Activated naive CD8-positive, alpha-beta T cell treated with anti-CD3 and anti-CD28 coated beads for 36 hours (primary cell): ENCODE measurements around the gene TTC28. TPM values are rescaled to one million over a fixed set of nuclear protein-coding genes. Genes with fewer than 3 reads are reported as not detected.
"Not testable (repeated sequence)": the region's sequence is repeated elsewhere in the genome, so short reads cannot be mapped to it uniquely, and the experiment has no call there.

ENCODE experiments used
- DNase-seq: peaks from one replicate; pipeline ENCODE4 v3.0.0; 2021
- H3K27ac Mint-ChIP-seq: one replicate; pipeline ENCODE4 v1.8.0; 2022; ENCODE audit warnings: mild to moderate bottlenecking, moderate library complexity, mixed read lengths
- H3K27me3 Mint-ChIP-seq: one replicate; pipeline ENCODE4 v1.8.0; 2022; ENCODE audit warnings: mild to moderate bottlenecking, mixed read lengths
- H3K36me3 Mint-ChIP-seq: one replicate; pipeline ENCODE4 v1.8.0; 2021; ENCODE audit warnings: mild to moderate bottlenecking, mixed read lengths
- H3K4me1 Mint-ChIP-seq: one replicate; pipeline ENCODE4 v1.8.0; 2021; ENCODE audit warnings: mixed read lengths
- H3K4me3 Mint-ChIP-seq: one replicate; pipeline ENCODE4 v1.8.0; 2022; ENCODE audit warnings: mild to moderate bottlenecking, moderate library complexity, mixed read lengths
- H3K9me3 Mint-ChIP-seq: one replicate; pipeline ENCODE4 v1.8.0; 2022; ENCODE audit warnings: mixed read lengths
- total RNA-seq, 2 experiments: library from RNA; stranded (reverse); gene quantifications; one replicate each; pipeline ENCODE4 v1.2.3, GENCODE V29; 2021

The TTC28 gene
- total RNA-seq, 2 experiments from 2014 or later = 1.0 to 1.9 TPM

DNA sequence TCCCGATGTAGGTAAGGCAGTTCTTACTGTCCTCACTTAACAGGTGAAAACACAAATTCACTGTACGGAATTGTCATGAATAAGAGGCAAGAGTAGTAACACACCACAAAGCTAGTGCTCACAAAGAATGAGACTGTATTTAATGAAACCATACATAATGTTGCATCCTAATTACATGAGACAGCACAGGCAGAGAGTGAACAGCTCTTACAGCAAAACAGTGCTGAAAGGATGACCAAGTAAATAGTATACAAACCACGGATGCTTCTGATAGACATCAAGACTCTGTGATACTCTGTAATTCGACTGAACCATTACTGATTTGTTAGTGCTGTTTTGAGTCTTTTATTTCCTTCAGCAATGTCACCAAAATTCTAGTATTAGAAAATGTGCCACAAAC, 282.3 kb downstream of the TTC28 start:
- H3K9me3 Mint-ChIP-seq = no peaks in the 10 kb centered on the region

GRCh38 chr22:28395920-28396753, 283.5 kb downstream of the TTC28 start:
- DNase-seq = no peak
- H3K27me3 Mint-ChIP-seq = peaks cover 3% of the 10 kb centered on the region
- peak overlapping the region; percentile 1 for H3K4me3 Mint-ChIP-seq
- H3K27ac Mint-ChIP-seq = peak overlapping the region; percentile 65
- peaks cover 1% of the 10 kb centered on the region for H3K9me3 Mint-ChIP-seq
- no peaks in the 10 kb centered on the region for H3K36me3 Mint-ChIP-seq
- H3K4me1 Mint-ChIP-seq = peaks cover 16% of the 10 kb centered on the region

More for the DNA sequence above, 282.3 kb downstream of the TTC28 start:
- H3K4me3 Mint-ChIP-seq = no peak overlapping the region
- peaks cover 16% of the 10 kb centered on the region for H3K4me1 Mint-ChIP-seq
- no peak for DNase-seq
- H3K27ac Mint-ChIP-seq = no peak overlapping the region
- H3K36me3 Mint-ChIP-seq = no peaks in the 10 kb centered on the region
- peaks cover 3% of the 10 kb centered on the region for H3K27me3 Mint-ChIP-seq

DNA sequence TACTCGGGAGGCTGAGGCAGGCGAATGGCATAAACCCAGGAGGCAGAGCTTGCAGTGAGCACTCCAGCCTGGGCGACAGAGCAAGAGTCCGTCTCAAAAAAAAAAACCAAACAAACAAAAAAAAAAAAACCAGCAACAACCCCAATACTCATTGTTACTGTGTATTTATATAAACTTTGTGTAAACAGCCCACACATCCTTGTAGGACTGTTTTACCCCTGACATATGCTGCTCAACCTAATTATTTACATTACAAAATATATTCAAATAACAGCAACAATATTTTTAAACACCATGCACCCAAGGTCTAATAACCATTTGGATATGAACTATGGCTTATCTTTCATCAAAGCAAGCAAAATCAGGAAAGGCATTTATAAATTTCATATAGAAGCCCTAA, 284.1 kb downstream of the TTC28 start:
- Mint-ChIP-seq H3K4me3 (peak overlapping the region; percentile 1), H3K9me3 (peaks cover 1% of the 10 kb centered on the region), H3K27ac (no peak overlapping the region), H3K4me1 (peaks cover 16% of the 10 kb centered on the region), H3K27me3 (no peaks in the 10 kb centered on the region), H3K36me3 (no peaks in the 10 kb centered on the region)
- DNase-seq = no peak

DNA sequence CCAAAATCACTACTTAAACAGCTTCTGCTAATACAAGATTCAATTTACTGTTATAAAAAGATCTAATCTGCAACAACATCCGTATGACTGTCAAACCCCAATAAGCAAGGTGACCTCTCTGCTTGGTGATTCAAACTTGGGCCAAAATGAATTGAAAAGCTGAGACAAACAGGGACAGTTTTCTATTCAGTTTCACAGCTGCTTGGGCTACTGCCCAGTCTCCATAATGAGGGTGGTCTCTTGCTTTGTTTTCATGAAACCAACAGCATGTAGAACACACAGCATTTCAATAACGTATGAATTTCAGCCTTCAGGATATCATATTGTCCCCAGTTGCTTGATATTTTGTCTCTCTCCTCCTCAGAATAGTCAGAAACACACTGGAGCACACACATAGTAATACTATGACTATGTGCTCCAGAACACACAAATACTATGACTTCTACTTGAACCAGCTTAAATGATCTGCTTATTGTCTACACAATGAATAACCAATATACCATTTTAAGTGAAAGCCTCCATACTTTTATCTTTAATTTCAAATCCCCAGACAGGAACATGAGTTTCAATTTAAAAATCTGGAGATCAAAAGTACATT, 285.0 kb downstream of the TTC28 start:
- Mint-ChIP-seq H3K27me3 (no peaks in the 10 kb centered on the region), H3K4me1 (peaks cover 16% of the 10 kb centered on the region), H3K27ac (no peak overlapping the region), H3K4me3 (no peak overlapping the region), H3K36me3 (no peaks in the 10 kb centered on the region), H3K9me3 (peaks cover 3% of the 10 kb centered on the region)
- no peak for DNase-seq

- no peak overlapping the region for H3K27ac Mint-ChIP-seq
- H3K4me3 Mint-ChIP-seq = no peak overlapping the region
- H3K4me1 Mint-ChIP-seq = peaks cover 8% of the 10 kb centered on the region
- no peaks in the 10 kb centered on the region for H3K36me3 Mint-ChIP-seq
- DNase-seq = no peak
- H3K9me3 Mint-ChIP-seq = peaks cover 11% of the 10 kb centered on the region
- H3K27me3 Mint-ChIP-seq = no peaks in the 10 kb centered on the region
Measured at GRCh38 chr22:28381429-28382167, 298.0 kb downstream of the TTC28 start.

DNA sequence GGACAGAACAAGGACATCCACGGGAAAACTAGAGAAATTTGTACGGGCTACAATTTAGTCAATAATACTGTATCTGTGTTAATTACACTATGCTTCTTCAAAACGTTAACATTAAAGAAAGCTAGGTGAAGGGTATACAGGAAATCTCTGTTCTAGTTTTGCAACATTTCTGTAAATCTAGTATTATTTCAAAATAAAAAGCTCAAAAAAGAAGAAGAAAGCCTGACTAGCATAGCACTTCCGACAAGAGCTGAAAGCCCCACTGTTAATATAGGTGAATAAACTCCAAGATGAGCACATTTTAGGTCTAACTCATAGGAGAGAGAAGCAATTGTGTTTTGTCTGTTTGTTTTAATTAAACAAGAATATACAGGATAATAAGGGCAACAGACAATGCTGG, 299.7 kb downstream of the TTC28 start:
- H3K27ac Mint-ChIP-seq = no peak overlapping the region
- no peaks in the 10 kb centered on the region for H3K36me3 Mint-ChIP-seq
- H3K27me3 Mint-ChIP-seq = no peaks in the 10 kb centered on the region
- H3K4me1 Mint-ChIP-seq = peaks cover 8% of the 10 kb centered on the region
- DNase-seq = no peak
- peaks cover 6% of the 10 kb centered on the region for H3K9me3 Mint-ChIP-seq
- no peak overlapping the region for H3K4me3 Mint-ChIP-seq

- Mint-ChIP-seq H3K4me3 (no peak overlapping the region), H3K27ac (no peak overlapping the region), H3K4me1 (peaks cover 10% of the 10 kb centered on the region), H3K27me3 (no peaks in the 10 kb centered on the region), H3K36me3 (no peaks in the 10 kb centered on the region), H3K9me3 (peaks cover 6% of the 10 kb centered on the region)
- no peak for DNase-seq
Measured at GRCh38 chr22:28379075-28379779, 300.4 kb downstream of the TTC28 start.

DNA sequence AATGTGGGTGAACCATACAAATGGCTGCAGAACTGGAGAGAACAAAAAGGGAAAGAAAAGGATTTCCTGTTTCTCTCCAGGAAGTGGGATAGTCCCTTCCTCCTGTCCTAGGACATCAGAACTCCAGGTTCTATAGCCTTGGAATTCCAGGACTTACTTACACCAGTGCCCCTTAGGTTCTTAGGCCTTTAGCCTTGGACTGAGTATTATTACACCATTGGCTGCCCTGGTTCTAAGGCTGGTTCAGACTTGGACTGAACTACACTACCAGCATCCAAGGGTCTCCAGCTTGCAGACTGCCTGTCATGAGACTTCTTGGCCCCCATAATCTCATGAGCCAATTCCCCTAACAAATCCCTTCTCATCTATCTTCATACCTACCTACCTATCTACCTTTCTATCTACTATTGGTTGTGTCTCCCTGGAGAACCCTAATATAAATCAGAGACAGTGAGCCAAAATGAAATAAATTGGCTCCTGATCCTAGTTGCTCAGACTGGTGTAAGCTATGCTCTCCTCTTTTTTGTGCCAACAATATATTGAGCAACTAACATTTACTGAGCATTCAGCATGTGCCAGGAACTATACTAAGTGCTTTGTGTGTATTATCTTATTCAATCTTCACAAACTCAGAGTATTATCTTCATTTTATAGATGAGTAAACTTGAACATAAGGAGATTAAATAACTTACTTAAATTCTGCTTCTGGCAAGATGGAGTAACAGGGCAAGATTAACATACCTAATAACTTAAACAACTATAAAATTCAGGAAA, 303.7 kb downstream of the TTC28 start:
- Mint-ChIP-seq H3K9me3 (peaks cover 6% of the 10 kb centered on the region), H3K27ac (no peak overlapping the region), H3K36me3 (no peaks in the 10 kb centered on the region), H3K27me3 (no peaks in the 10 kb centered on the region), H3K4me1 (peaks cover 22% of the 10 kb centered on the region), H3K4me3 (no peak overlapping the region)
- no peak for DNase-seq

DNA sequence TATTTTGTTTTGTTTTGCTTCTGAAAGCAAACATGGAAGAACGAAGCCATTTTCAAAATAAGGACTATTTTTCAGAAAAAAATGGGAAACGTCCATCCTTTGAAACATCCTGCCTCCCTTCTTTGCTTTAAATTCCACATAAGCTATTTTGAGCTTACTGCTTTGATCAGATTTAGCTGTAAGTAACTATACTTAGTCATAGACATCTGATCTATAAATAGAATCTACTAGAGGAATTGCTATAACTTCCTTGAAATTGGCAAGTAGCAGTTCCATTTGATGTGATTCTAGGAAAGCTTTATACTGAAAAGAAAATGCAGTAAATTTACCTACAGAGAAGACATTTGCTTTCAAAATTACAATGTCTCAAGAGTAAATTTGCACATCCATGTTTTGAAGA, 305.8 kb downstream of the TTC28 start:
- H3K4me1 Mint-ChIP-seq = peaks cover 33% of the 10 kb centered on the region
- H3K27me3 Mint-ChIP-seq = no peaks in the 10 kb centered on the region
- peak overlapping the region; percentile 4 for H3K4me3 Mint-ChIP-seq
- peak overlapping the region; percentile 45 for H3K27ac Mint-ChIP-seq
- peaks cover 6% of the 10 kb centered on the region for H3K9me3 Mint-ChIP-seq
- peaks cover 2% of the 10 kb centered on the region for H3K36me3 Mint-ChIP-seq
- no peak for DNase-seq

GRCh38 chr22:28369854-28370253, 309.8 kb downstream of the TTC28 start:
- no peak overlapping the region for H3K27ac Mint-ChIP-seq

GRCh38 chr22:28366856-28367255, 312.8 kb downstream of the TTC28 start:
- Mint-ChIP-seq H3K4me1 (peaks cover 16% of the 10 kb centered on the region), H3K27ac (no peak overlapping the region), H3K36me3 (peaks cover 21% of the 10 kb centered on the region), H3K9me3 (peaks cover 10% of the 10 kb centered on the region), H3K4me3 (no peak overlapping the region), H3K27me3 (no peaks in the 10 kb centered on the region)
- no peak for DNase-seq

More at GRCh38 chr22:28369854-28370253, 309.8 kb downstream of the TTC28 start:
- Mint-ChIP-seq H3K27me3 (no peaks in the 10 kb centered on the region), H3K36me3 (peaks cover 2% of the 10 kb centered on the region), H3K4me1 (peaks cover 30% of the 10 kb centered on the region), H3K9me3 (peaks cover 4% of the 10 kb centered on the region), H3K4me3 (no peak overlapping the region)
- peak; percentile 2 for DNase-seq

GRCh38 chr22:28365371-28365770, 314.3 kb downstream of the TTC28 start:
- Mint-ChIP-seq H3K4me1 (peaks cover 17% of the 10 kb centered on the region), H3K27ac (no peak overlapping the region), H3K36me3 (peaks cover 28% of the 10 kb centered on the region), H3K27me3 (no peaks in the 10 kb centered on the region), H3K4me3 (no peak overlapping the region), H3K9me3 (peaks cover 10% of the 10 kb centered on the region)
- no peak for DNase-seq

GRCh38 chr22:28364105-28364504, 315.5 kb downstream of the TTC28 start:
- not testable (repeated sequence) for H3K4me3 Mint-ChIP-seq, H3K27ac Mint-ChIP-seq, H3K27me3 Mint-ChIP-seq, DNase-seq, H3K4me1 Mint-ChIP-seq
- Mint-ChIP-seq H3K36me3 (peaks cover 28% of the 10 kb centered on the region), H3K9me3 (peaks cover 10% of the 10 kb centered on the region)

DNA sequence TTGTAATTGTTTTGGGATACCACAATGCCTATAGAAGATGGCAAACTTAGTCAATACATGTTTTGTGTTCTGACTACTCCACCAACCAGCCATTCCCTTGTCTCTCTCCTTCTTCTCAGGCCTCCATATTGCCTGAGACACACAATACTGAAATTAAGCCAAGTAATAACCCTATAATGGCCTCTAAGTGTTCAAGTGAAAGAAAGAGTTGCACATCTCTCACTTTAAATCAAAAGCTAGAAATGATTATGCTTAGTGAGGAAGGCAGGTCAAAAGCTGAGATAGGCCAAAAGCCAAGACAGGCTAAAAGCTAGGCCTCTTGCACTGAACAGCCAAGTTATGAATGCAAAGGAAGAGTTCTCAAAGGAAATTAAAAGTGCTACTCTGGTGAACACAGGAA, 318.7 kb downstream of the TTC28 start:
- Mint-ChIP-seq H3K27me3 (no peaks in the 10 kb centered on the region), H3K27ac (peak overlapping the region; percentile 44), H3K4me3 (no peak overlapping the region)

More for the DNA sequence above, 318.7 kb downstream of the TTC28 start:
- H3K9me3 Mint-ChIP-seq = peaks cover 6% of the 10 kb centered on the region
- H3K36me3 Mint-ChIP-seq = peaks cover 26% of the 10 kb centered on the region
- peaks cover 7% of the 10 kb centered on the region for H3K4me1 Mint-ChIP-seq
- no peak for DNase-seq
